Activated naive CD8-positive, alpha-beta T cell (primary cell): ENCODE measurements around the gene ARFGAP1.

ENCODE experiments used
- H3K27ac Mint-ChIP-seq: one replicate; pipeline ENCODE4 v1.8.0; 2021; ENCODE audit warnings: mixed read lengths
- H3K27me3 Mint-ChIP-seq: one replicate; pipeline ENCODE4 v1.8.0; 2021; ENCODE audit warnings: mixed read lengths
- H3K36me3 Mint-ChIP-seq: one replicate; pipeline ENCODE4 v1.8.0; 2021; ENCODE audit warnings: mixed read lengths
- H3K4me1 Mint-ChIP-seq: one replicate; pipeline ENCODE4 v1.8.0; 2021; ENCODE audit warnings: low read depth, mixed read lengths
- H3K4me3 Mint-ChIP-seq: one replicate; pipeline ENCODE4 v1.8.0; 2021; ENCODE audit warnings: mild to moderate bottlenecking, mixed read lengths
- H3K9me3 Mint-ChIP-seq: one replicate; pipeline ENCODE4 v1.8.0; 2021; ENCODE audit warnings: low read depth, mixed read lengths

ARFGAP1 gene

GRCh38 chr20:63275825-63276224, 3.2 kb downstream of the ARFGAP1 start:
- Mint-ChIP-seq H3K36me3 (no peaks in the 10 kb centered on the region), H3K27ac (no peak overlapping the region), H3K4me3 (no peak overlapping the region), H3K9me3 (no peaks in the 10 kb centered on the region), H3K4me1 (peaks cover 24% of the 10 kb centered on the region), H3K27me3 (no peaks in the 10 kb centered on the region)

- Mint-ChIP-seq H3K27me3 (no peaks in the 10 kb centered on the region), H3K36me3 (no peaks in the 10 kb centered on the region), H3K4me3 (no peak overlapping the region), H3K27ac (no peak overlapping the region), H3K4me1 (peaks cover 16% of the 10 kb centered on the region), H3K9me3 (no peaks in the 10 kb centered on the region)
Measured at GRCh38 chr20:63276956-63277355, 4.3 kb downstream of the ARFGAP1 start.

- Mint-ChIP-seq H3K4me1 (peaks cover 16% of the 10 kb centered on the region), H3K4me3 (no peak overlapping the region), H3K36me3 (no peaks in the 10 kb centered on the region), H3K9me3 (no peaks in the 10 kb centered on the region), H3K27me3 (no peaks in the 10 kb centered on the region), H3K27ac (no peak overlapping the region)
Measured at GRCh38 chr20:63277466-63278272, 5.1 kb downstream of the ARFGAP1 start.

- Mint-ChIP-seq H3K36me3 (no peaks in the 10 kb centered on the region), H3K4me1 (peaks cover 13% of the 10 kb centered on the region), H3K4me3 (no peak overlapping the region), H3K27ac (no peak overlapping the region), H3K27me3 (no peaks in the 10 kb centered on the region), H3K9me3 (no peaks in the 10 kb centered on the region)
Measured at GRCh38 chr20:63278661-63279060, 6.0 kb downstream of the ARFGAP1 start.

GRCh38 chr20:63279931-63280330, 7.3 kb downstream of the ARFGAP1 start:
- Mint-ChIP-seq H3K36me3 (no peaks in the 10 kb centered on the region), H3K27me3 (no peaks in the 10 kb centered on the region), H3K4me1 (peaks cover 6% of the 10 kb centered on the region), H3K9me3 (no peaks in the 10 kb centered on the region), H3K4me3 (no peak overlapping the region), H3K27ac (no peak overlapping the region)

- no peak overlapping the region for H3K4me3 Mint-ChIP-seq
- H3K27ac Mint-ChIP-seq = no peak overlapping the region
- H3K36me3 Mint-ChIP-seq = no peaks in the 10 kb centered on the region
- no peaks in the 10 kb centered on the region for H3K27me3 Mint-ChIP-seq
- H3K4me1 Mint-ChIP-seq = peaks cover 2% of the 10 kb centered on the region
- no peaks in the 10 kb centered on the region for H3K9me3 Mint-ChIP-seq
Measured at GRCh38 chr20:63280371-63280770, 7.8 kb downstream of the ARFGAP1 start.

- no peaks in the 10 kb centered on the region for H3K36me3 Mint-ChIP-seq
- H3K9me3 Mint-ChIP-seq = no peaks in the 10 kb centered on the region
- H3K27ac Mint-ChIP-seq = no peak overlapping the region
- H3K4me3 Mint-ChIP-seq = no peak overlapping the region
- no peaks in the 10 kb centered on the region for H3K27me3 Mint-ChIP-seq
- H3K4me1 Mint-ChIP-seq = peaks cover 1% of the 10 kb centered on the region
Measured at GRCh38 chr20:63280929-63281545, 8.4 kb downstream of the ARFGAP1 start.

- no peaks in the 10 kb centered on the region for H3K27me3 Mint-ChIP-seq
- H3K27ac Mint-ChIP-seq = no peak overlapping the region
- peaks cover 1% of the 10 kb centered on the region for H3K4me1 Mint-ChIP-seq
- no peaks in the 10 kb centered on the region for H3K36me3 Mint-ChIP-seq
- H3K9me3 Mint-ChIP-seq = no peaks in the 10 kb centered on the region
- H3K4me3 Mint-ChIP-seq = no peak overlapping the region
Measured at GRCh38 chr20:63281742-63282665, 9.4 kb downstream of the ARFGAP1 start.

GRCh38 chr20:63282946-63283345, 10.3 kb downstream of the ARFGAP1 start:
- Mint-ChIP-seq H3K36me3 (no peaks in the 10 kb centered on the region), H3K9me3 (no peaks in the 10 kb centered on the region), H3K4me1 (peaks cover 1% of the 10 kb centered on the region), H3K4me3 (no peak overlapping the region), H3K27ac (no peak overlapping the region), H3K27me3 (no peaks in the 10 kb centered on the region)

- Mint-ChIP-seq H3K27ac (no peak overlapping the region), H3K27me3 (no peaks in the 10 kb centered on the region), H3K4me1 (peaks cover 1% of the 10 kb centered on the region), H3K4me3 (peak overlapping the region; percentile 73), H3K9me3 (no peaks in the 10 kb centered on the region), H3K36me3 (no peaks in the 10 kb centered on the region)
Measured at GRCh38 chr20:63283397-63284082, 10.9 kb downstream of the ARFGAP1 start.

- Mint-ChIP-seq H3K4me1 (peaks cover 1% of the 10 kb centered on the region), H3K4me3 (peak overlapping the region; percentile 73), H3K27me3 (no peaks in the 10 kb centered on the region), H3K36me3 (no peaks in the 10 kb centered on the region), H3K9me3 (no peaks in the 10 kb centered on the region), H3K27ac (no peak overlapping the region)
Measured at GRCh38 chr20:63284083-63284440, 11.4 kb downstream of the ARFGAP1 start.

- Mint-ChIP-seq H3K36me3 (no peaks in the 10 kb centered on the region), H3K4me1 (peaks cover 1% of the 10 kb centered on the region), H3K27me3 (no peaks in the 10 kb centered on the region), H3K4me3 (peak overlapping the region; percentile 73), H3K27ac (no peak overlapping the region), H3K9me3 (no peaks in the 10 kb centered on the region)
Measured at GRCh38 chr20:63284544-63284949, 11.9 kb downstream of the ARFGAP1 start.

- H3K36me3 Mint-ChIP-seq = no peaks in the 10 kb centered on the region
- no peaks in the 10 kb centered on the region for H3K27me3 Mint-ChIP-seq
- H3K27ac Mint-ChIP-seq = no peak overlapping the region
- H3K9me3 Mint-ChIP-seq = no peaks in the 10 kb centered on the region
- H3K4me1 Mint-ChIP-seq = peaks cover 1% of the 10 kb centered on the region
- no peak overlapping the region for H3K4me3 Mint-ChIP-seq
Measured at GRCh38 chr20:63284981-63285524, 12.4 kb downstream of the ARFGAP1 start.
